A172 (cell line): ENCODE results near the gene GNAQ. TPM values are rescaled to one million over a fixed set of nuclear protein-coding genes. Genes with fewer than 3 reads are reported as not detected.
A peak's percentile ranks its signal among the peaks of the same experiment; 100 is the strongest.

Experiments used
- DNase-seq: peaks from one replicate; pipeline ENCODE4 v3.0.0-alpha.2; 2015; ENCODE audit warnings: low spot score
- total RNA-seq: library from RNA; depleted of rRNA; stranded (reverse); fragments of >200 nt; shearing (Covaris generic); gene quantifications from 2 replicates; pipeline ENCODE4 v1.2.3, GENCODE V29; 2014

Gene GNAQ
- total RNA-seq, 1 experiment from 2014 or later = 42.0 TPM

- no peak for DNase-seq
These were observed 27.9 kb downstream of the GNAQ start for GRCh38 chr9:78003730-78004129.

DNA sequence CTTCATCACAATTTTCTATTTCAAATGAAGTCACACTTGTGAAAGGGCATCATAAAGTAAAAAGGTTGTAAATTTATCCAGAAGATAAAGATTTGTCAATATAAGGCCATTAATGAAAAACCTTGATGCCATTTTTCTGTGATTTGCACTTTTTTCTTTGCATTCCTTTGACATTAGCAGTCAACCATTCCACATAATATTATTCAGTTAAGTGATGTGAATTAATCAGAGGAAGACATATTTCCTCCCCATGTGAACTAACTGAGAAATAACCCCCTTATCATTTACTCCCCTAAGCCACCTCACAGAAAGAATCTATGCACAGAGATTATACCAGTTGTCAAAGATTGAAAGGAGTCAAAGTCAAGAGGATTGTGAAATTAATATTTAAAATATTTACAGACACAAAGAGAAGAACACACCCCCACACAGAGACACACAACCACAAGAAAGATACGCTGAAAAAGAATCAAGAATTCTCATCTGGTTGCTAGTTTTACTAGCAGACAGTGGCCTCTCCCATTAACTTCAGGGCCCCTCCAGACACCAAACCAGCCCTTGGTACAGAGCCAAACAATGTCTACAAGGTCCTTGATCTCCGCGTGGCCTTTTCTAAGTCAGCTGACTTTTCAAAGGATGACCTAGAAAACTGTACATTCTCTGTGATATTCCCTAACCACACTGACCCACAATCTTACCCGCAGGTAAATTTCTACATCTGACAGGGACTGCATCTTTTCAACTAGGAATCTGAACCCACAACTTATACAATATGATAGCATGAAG lies 29.5 kb downstream of the GNAQ start:
- peak; percentile 26 for DNase-seq

DNA sequence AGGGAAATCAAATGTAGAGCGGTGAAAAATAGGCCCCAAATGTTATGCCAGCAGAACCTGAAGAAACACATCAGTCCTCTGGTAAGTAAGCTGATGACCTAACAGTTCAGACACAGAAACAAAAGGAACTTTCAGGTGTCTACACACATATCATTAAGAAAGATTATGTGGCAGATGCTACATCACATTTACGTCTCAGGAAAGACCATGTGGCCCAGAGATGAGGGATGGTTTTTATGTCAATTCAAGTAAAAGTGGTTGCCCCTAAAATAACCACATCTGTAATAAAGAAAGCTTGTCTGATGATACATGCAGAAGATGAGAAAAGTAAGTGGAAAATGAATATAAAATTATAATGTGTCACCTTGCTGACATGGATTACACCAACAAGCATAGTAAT lies 31.4 kb downstream of the GNAQ start:
- no peak for DNase-seq

DNA sequence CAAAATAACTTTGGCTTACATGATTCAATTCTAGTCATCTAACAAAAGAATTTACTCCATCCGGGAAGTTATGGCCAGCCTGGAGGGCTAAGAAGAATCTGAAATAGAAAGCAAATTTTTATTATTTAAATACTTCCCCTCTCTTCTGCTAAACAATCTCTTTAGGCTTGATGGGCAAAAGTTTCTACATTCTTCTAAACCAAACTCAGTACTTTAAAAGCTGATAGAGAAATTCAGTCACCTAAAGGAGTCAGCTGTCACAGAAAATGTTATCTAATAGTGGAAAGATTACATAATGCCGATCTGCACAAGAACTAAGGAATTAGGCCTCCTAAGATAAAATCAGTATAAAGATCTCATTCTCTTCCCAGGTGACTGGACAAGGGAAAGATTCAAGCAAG lies 32.4 kb downstream of the GNAQ start:
- no peak for DNase-seq

DNA sequence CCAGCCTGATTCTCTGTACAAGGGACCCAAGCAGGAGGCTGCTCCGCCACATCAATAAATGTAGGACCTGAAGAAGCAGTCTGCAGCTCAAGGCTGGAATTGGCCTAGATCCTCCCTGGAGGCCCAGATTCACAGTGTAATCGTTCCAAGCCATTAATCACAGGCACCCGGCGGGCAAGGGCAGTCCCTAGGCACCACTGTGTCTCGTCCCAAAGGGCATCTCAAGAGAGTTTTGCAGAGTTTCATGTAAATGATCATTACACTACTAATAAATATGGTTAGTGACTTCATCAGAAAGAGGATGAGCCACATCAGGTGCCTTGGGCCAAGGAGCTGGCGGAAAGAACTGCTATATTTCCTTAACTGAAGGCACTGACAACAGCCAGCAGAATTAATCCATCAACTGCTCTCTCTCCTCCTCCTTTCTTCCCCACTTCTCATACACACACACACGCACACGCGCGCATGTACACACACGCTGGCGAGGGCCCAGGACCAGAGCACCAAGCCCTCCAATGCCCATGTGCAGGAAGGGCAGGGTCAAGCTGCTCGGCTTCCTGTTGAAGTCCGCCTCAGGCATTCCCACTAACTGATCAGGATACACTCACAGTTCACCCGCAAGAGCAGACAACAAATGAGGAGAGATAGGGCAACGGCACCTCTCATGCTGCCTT lies 33.9 kb downstream of the GNAQ start:
- DNase-seq = no peak

GRCh38 chr9:77996696-77997095 lies 34.9 kb downstream of the GNAQ start:
- DNase-seq = no peak

DNA sequence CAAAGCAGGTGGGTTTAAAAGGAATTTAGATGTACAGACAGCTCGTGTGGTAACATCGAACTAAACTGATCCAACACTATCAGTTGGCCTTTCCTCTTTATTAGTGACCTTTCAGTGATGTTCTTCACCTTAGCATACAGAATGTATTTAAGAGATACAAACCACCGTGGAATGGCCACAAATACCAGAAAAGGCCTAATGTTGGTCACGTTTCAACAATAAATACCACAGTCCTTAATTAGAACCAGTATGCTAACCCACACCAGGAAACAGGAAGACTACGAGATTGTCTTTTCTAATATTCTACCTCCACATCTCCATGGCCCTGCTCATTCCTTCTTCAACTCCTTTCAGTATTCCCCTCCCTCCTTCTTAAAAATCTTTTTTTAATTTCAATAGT lies 40.4 kb downstream of the GNAQ start:
- no peak for DNase-seq

GRCh38 chr9:77989909-77990308 lies 41.7 kb downstream of the GNAQ start:
- no peak for DNase-seq

DNA sequence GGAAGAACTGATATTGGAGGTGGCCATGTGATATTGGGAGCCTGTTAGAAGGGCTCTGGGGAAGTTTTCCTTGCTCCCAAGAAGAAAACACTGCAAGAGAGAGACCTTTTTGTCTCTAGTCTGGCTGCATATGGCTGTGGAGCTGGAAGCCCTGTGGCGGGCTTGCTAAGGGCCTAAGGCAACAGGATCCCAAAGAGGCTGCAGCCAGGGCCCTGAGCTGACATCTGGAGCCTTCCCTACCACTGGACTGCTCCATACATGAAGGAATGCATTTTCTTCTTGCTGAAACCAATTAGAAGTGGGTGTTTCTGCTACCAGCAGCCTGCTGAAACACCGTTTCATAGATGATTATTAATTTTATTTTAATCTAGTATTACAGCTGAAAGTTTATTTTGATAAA lies 42.2 kb downstream of the GNAQ start:
- DNase-seq = no peak

DNA sequence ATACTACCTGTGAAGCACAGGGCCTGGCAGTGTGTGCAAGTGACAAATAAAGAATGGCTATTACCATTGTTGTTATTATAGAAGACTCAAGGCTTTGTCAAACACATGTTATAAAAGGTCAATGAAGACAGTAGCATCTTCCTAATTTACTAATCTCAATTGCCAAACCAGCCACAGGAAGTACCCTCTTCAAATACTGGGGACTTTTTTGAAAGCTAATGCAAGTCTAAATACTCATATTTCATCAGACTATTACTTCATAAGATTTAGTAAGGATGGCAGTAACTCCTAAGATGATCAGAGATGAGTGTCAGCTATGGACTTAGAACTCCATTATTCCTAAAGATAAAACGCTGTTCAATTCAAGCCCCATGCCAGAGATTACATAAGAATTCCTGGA lies 43.0 kb downstream of the GNAQ start:
- DNase-seq = no peak

- DNase-seq = no peak
These were observed 43.6 kb downstream of the GNAQ start for GRCh38 chr9:77987880-77988525.

DNA sequence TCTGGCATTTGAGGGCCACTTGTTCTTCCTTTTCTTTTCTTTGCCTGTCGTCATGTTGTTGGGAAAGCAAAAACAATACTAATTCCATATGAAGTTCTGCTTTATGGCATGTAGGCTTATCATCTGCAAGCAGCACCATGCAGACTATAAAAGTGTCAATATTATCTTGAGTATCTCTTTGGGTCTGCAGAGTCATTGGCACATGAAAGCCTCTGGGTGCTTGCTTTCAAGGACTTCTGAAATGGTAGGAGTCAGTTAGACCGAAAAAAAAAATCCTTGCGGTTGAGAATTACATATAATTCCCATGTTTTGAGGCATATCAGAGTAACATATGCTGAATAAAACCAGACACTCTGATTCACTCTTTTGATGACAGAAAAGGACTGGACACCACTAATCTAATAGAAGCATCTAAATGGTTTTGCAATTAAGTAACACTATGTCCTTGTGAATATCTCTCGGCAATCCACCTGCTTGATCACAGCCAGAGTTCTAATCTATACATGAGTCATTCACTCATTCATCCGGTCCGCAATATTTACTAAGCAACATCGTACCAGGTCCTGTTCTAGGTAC lies 44.4 kb downstream of the GNAQ start:
- no peak for DNase-seq

DNA sequence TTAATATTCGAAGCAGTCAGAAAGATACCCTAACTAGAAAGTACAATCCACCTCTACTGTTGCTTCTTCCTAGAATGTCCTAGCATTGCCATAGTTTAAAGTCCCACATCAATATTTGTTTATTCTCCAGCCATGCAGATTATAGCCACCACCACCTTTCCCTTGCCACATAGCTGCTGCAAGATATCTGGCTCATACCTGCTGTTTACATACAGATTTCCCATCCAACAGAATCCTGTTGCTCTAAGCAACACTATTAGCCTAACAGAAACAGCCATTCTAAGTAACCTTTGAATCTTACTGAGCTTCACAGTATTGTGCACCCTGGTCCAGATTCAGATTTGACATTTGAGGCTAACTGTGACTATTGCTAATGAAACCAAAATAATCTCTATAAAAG lies 45.6 kb downstream of the GNAQ start:
- no peak for DNase-seq

GRCh38 chr9:77983320-77983662 lies 48.3 kb downstream of the GNAQ start:
- no peak for DNase-seq

GRCh38 chr9:77982581-77983319 lies 48.9 kb downstream of the GNAQ start:
- DNase-seq = no peak

DNA sequence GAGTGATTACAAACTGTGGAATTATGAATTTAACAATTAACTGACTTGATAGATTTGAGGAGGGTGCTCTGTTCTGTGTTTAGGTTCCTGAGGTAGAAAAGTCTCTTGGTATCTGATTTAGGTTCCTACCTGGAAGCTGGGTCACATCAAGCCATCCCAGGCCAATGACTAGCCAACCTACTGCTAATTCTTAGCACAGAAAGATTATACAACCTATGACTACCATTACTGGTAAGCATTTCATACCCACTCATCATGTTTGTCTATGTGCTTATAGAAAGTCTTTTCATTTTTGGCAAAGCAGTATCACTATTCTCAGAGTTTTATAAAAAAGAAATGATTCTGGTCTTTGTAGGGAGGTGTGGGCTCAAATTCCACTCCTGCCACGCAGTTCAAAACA lies 49.7 kb downstream of the GNAQ start:
- no peak for DNase-seq

DNA sequence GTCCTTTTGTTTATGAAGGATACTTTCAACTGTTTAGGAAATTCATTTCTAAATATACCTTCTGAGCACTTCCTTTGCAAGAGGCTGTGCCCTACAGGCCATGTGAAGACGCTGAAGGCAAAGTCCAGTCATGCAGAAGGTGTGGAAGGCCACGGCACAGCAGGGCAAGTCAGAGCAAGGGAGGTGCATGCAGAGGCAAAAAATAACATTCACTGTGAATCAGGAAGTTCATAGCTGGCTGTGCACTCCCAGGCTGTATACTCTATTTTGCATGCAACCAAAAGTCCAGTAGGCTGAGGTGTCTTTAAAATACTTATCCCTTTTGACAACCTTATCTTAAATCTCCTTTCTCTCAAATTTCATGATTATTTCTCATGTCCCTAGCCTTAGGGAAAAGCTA lies 50.3 kb downstream of the GNAQ start:
- DNase-seq = peak; percentile 19

- no peak for DNase-seq
These were observed 51.0 kb downstream of the GNAQ start for GRCh38 chr9:77980622-77981021.

DNA sequence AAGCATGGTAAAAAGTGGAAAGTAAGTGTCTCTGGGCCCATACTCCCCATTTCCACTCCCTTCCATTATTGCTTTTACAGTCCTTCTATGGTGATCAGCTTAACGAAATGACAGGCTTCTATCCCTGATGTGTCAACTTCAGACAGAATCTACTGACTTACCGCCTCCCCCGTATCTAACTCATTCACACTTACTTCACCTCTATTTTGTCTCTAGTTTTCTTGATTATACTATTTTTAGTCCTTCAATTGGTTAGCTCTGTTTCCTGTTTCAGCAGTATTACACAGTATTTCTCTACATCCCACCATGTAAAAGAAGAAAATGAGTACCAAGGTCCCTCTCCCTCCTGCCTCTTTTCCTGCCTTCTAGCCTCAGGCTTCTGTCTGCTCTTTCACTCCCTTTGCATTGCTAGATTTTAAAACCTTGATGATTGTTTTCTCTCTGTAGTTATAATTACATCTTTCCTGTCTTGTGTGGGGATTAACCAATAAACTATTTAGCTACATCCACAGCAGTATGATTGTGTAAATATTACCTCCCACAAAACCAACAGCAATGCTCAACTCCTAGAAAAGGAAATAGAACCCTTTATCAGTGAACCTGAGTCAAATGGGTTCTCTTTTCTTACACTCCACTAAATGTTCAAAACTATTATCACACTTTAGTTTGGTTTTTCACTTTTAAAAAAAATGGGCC lies 53.4 kb downstream of the GNAQ start:
- DNase-seq = no peak

DNA sequence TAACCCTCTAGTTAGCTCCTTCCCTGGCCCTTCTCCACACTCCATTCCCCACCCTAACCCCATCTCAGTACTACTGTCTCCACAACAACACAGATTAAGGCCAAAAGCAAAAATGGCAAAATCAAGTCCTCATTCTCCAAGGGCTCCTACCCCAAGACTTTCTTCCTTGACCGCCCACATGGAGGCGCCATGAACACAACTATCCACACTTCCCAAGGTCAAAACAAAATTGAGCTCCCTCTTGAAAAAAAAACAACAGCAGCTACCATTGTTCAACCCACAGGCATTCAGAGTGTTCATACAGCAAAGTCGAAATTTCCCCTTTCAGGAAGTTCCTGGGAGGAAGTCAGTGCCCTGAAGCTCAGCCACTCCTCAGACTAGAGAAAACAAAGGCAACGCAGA lies 54.4 kb downstream of the GNAQ start:
- DNase-seq = peak; percentile 61

GRCh38 chr9:77975806-77976205 lies 55.8 kb downstream of the GNAQ start:
- no peak for DNase-seq

DNA sequence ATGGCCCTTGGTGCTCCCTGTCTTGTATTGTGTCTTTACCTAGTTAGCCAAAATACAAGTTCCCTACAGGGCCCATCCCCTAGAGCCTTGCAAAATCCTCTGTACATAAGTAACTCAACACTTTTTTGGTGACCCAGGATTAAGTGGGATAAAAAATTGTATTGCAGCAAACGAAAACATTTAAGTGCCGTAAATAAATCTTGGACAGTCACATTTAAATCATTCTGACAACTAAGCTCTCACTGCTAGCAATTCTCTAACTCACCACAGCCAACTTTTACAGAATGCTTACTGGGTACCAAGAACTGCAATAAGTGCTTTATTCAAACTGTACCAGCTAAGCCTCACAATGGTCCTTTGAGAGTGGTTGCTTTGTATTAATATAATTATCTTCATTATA lies 56.6 kb downstream of the GNAQ start:
- DNase-seq = no peak
